Fibroblast of lung (primary cell): ENCODE data around the gene CTNNA2. TPM values are rescaled to one million over a fixed set of nuclear protein-coding genes. Genes with fewer than 3 reads are reported as not detected.

Source experiments
- DNase-seq, 2 donors: peaks; one replicate each; pipeline versions ENCODE4 v3.0.0 to v3.0.0-alpha.2; 2010; ENCODE audit warnings: low read depth in 2 of 2
- H2AFZ ChIP-seq: 2 replicates; pipeline ENCODE4 v1.5.1; 2012; ENCODE audit warnings: low read length, control low read depth, inconsistent platforms
- H3K27ac ChIP-seq: 2 replicates; pipeline ENCODE4 v1.5.1; 2011; ENCODE audit warnings: low read length, control low read depth; ENCODE audit not compliant: insufficient read depth
- H3K27me3 ChIP-seq: 2 replicates; pipeline ENCODE4 v1.5.1; 2011; ENCODE audit warnings: mild to moderate bottlenecking, low read length; ENCODE audit not compliant: control insufficient read depth, insufficient read depth
- H3K36me3 ChIP-seq: 2 replicates; pipeline ENCODE4 v1.5.1; 2011; ENCODE audit warnings: low read length; ENCODE audit not compliant: control insufficient read depth, insufficient read depth
- H3K4me1 ChIP-seq: 2 replicates; pipeline ENCODE4 v1.5.1; 2011; ENCODE audit warnings: low read length; ENCODE audit not compliant: control insufficient read depth, insufficient read depth; ENCODE audit errors: extremely low read depth
- H3K4me2 ChIP-seq: 2 replicates; pipeline ENCODE4 v1.5.1; 2011; ENCODE audit warnings: low read length, control low read depth; ENCODE audit not compliant: insufficient read depth; ENCODE audit errors: extremely low read depth
- H3K4me3 ChIP-seq, 4 experiments: fragments of 200-600 bp in 1 of 4; sonication (generic) in 1 of 4; replicated peaks in 1 of 4; 2 replicates each; pipeline ENCODE4 v1.5.1; 2011 to 2016; ENCODE audit warnings: low read length in 4 of 4, low read depth in 3 of 4, mild to moderate bottlenecking in 3 of 4, control low read depth in 2 of 4, inconsistent platforms in 1 of 4, mixed read lengths in 1 of 4; ENCODE audit not compliant: insufficient read depth in 1 of 4; ENCODE audit errors: control extremely low read depth in 1 of 4
- H3K79me2 ChIP-seq: 2 replicates; pipeline ENCODE4 v1.5.1; 2012; ENCODE audit warnings: mild to moderate bottlenecking, low read length, inconsistent platforms; ENCODE audit not compliant: control insufficient read depth, insufficient read depth
- H3K9ac ChIP-seq: 2 replicates; pipeline ENCODE4 v1.5.1; 2011; ENCODE audit warnings: mild to moderate bottlenecking, low read length, control low read depth; ENCODE audit not compliant: insufficient read depth
- H3K9me3 ChIP-seq: 2 replicates; pipeline ENCODE4 v1.5.1; 2012; ENCODE audit warnings: low read depth, low read length; ENCODE audit not compliant: control insufficient read depth, insufficient read depth
- H4K20me1 ChIP-seq: 2 replicates; pipeline ENCODE4 v1.5.1; 2011; ENCODE audit warnings: low read length; ENCODE audit not compliant: control insufficient read depth, insufficient read depth; ENCODE audit errors: extremely low read depth
- CTCF ChIP-seq, 2 donors: IDR thresholded peaks in 1 of 2; conservative IDR thresholded peaks in 1 of 2; 1 replicate in 1 of 2; 2 replicates in 1 of 2; pipeline ENCODE4 v1.5.1; 2011 to 2012; ENCODE audit warnings: low read length in 2 of 2, control low read depth in 1 of 2, inconsistent platforms in 1 of 2, low read depth in 1 of 2, mild to moderate bottlenecking in 1 of 2
- EZH2 ChIP-seq: IDR thresholded peaks from 2 replicates; pipeline ENCODE4 v1.5.1; 2012; ENCODE audit warnings: low read length, control low read depth, mild to moderate bottlenecking; ENCODE audit errors: missing control alignments
- polyA plus RNA-seq, 2 donors: library from polyadenylated mRNA; depleted of rRNA in 1 of 2; stranded (reverse) in 1 of 2; unstranded in 1 of 2; fragments of >200 nt; gene quantifications; 2 replicates each; pipeline ENCODE4 v1.2.1, GENCODE V29; 2011 to 2012; ENCODE audit warnings: missing spikeins in 1 of 2
- total RNA-seq: library from RNA; depleted of rRNA; stranded (reverse); fragments of >200 nt; gene quantifications from 2 replicates; pipeline ENCODE4 v1.2.1, GENCODE V29; 2014

CTNNA2 gene
- total and polyA plus RNA-seq, 2 donors (not counting 1 experiment from before 2014, with no cell fraction given), result not detected

- H3K27ac ChIP-seq, result no peak overlapping the region
- no peak overlapping the region for H2AFZ ChIP-seq
- H3K9me3 ChIP-seq, result no peaks in the 10 kb centered on the region
- H3K4me1 ChIP-seq, result no peaks in the 10 kb centered on the region
- H4K20me1 ChIP-seq, result no peaks in the 10 kb centered on the region
- H3K4me2 ChIP-seq, result no peak overlapping the region
- no peaks in the 10 kb centered on the region for H3K79me2 ChIP-seq
- no peak overlapping the region for H3K4me3 ChIP-seq
- TF ChIP-seq CTCF (conservative IDR thresholded peaks at IDR 0.05 in 1 of 2, IDR thresholded peaks at IDR 0.05 in 1 of 2; ENCODE audit: low read depth in 1 of 2, low read length in 2 of 2) (no peak), EZH2 (no peak)
- H3K36me3 ChIP-seq, result no peaks in the 10 kb centered on the region
- no peak overlapping the region for H3K9ac ChIP-seq
- no peaks in the 10 kb centered on the region for H3K27me3 ChIP-seq
- DNase-seq, result no peak
Observed at GRCh38 chr2:79944205-79944604, 431.4 kb downstream of the CTNNA2 start.

GRCh38 chr2:79945653-79946445 lies 433.0 kb downstream of the CTNNA2 start:
- Histone ChIP-seq H3K4me2 (no peak overlapping the region), H2AFZ (no peak overlapping the region), H3K27me3 (no peaks in the 10 kb centered on the region), H4K20me1 (no peaks in the 10 kb centered on the region), H3K36me3 (no peaks in the 10 kb centered on the region), H3K9me3 (no peaks in the 10 kb centered on the region), H3K4me1 (no peaks in the 10 kb centered on the region), H3K27ac (no peak overlapping the region), H3K9ac (no peak overlapping the region), H3K4me3 (no peak overlapping the region), H3K79me2 (no peaks in the 10 kb centered on the region)
- TF ChIP-seq EZH2, result no peak
- no peak for TF ChIP-seq CTCF (conservative IDR thresholded peaks at IDR 0.05 in 1 of 2, IDR thresholded peaks at IDR 0.05 in 1 of 2; ENCODE audit: low read depth in 1 of 2, low read length in 2 of 2)
- no peak for DNase-seq

DNA sequence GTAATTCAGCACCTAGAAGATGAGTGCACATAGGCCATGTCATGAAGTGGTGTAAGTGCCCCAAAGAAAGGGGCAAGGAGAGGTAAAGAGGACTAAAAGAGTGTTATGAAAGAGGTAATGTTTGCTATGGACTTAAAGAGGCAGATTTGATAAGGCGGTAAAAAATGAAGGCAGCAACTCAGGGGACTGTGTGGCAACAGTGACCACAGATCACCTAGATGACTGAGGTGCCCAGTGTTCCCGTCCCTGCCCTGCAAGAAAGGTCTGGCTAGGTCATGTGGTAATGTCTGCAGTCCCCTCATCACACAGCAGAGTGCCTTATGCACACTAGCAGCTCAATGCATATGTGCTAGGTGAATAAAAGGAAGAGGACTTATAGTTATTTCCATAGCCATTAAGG lies 434.9 kb downstream of the CTNNA2 start:
- DNase-seq, result no peak
- Histone ChIP-seq H3K79me2 (no peaks in the 10 kb centered on the region), H3K27me3 (no peaks in the 10 kb centered on the region), H3K4me1 (no peaks in the 10 kb centered on the region), H3K9me3 (no peaks in the 10 kb centered on the region), H3K4me3 (no peak overlapping the region), H3K36me3 (no peaks in the 10 kb centered on the region), H3K27ac (no peak overlapping the region), H4K20me1 (no peaks in the 10 kb centered on the region), H3K4me2 (no peak overlapping the region), H2AFZ (no peak overlapping the region), H3K9ac (no peak overlapping the region)
- TF ChIP-seq CTCF (conservative IDR thresholded peaks at IDR 0.05 in 1 of 2, IDR thresholded peaks at IDR 0.05 in 1 of 2; ENCODE audit: low read depth in 1 of 2, low read length in 2 of 2) (no peak), EZH2 (no peak)
